Astrocyte (in vitro differentiated cells and primary cell): ENCODE measurements around the gene SCAF8.

Experiments used
- EZH2 ChIP-seq: IDR thresholded peaks from 2 replicates; pipeline ENCODE4 v1.6.1; 2012; ENCODE audit warnings: mild to moderate bottlenecking, low read length, inconsistent platforms; ENCODE audit not compliant: insufficient read depth
- TF ChIP-seq, protein P1 (sequence below): IDR thresholded peaks from 2 replicates; pipeline ENCODE4 v1.5.1; 2011; ENCODE audit warnings: low read depth, mild to moderate bottlenecking, inconsistent platforms, low read length, moderate library complexity; ENCODE audit not compliant: insufficient read depth

GRCh38 chr6:154705471-154706113, 27.6 kb upstream of the SCAF8 start:
- TF ChIP-seq, protein P1, sequence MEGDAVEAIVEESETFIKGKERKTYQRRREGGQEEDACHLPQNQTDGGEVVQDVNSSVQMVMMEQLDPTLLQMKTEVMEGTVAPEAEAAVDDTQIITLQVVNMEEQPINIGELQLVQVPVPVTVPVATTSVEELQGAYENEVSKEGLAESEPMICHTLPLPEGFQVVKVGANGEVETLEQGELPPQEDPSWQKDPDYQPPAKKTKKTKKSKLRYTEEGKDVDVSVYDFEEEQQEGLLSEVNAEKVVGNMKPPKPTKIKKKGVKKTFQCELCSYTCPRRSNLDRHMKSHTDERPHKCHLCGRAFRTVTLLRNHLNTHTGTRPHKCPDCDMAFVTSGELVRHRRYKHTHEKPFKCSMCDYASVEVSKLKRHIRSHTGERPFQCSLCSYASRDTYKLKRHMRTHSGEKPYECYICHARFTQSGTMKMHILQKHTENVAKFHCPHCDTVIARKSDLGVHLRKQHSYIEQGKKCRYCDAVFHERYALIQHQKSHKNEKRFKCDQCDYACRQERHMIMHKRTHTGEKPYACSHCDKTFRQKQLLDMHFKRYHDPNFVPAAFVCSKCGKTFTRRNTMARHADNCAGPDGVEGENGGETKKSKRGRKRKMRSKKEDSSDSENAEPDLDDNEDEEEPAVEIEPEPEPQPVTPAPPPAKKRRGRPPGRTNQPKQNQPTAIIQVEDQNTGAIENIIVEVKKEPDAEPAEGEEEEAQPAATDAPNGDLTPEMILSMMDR: no peak
- TF ChIP-seq EZH2: no peak
